ENCODE measurements around the gene GPR62. TPM values are rescaled to one million over a fixed set of nuclear protein-coding genes. Genes with fewer than 3 reads are reported as not detected.
"Not testable (repeated sequence)": the region's sequence is repeated elsewhere in the genome, so short reads cannot be mapped to it uniquely, and the experiment has no call there.

The GPR62 gene
- total RNA-seq, 2 donors from 2014 or later, result not detected

GRCh38 chr3:51986010-51986947 is 31.1 kb downstream of the GPR62 start:
- Histone ChIP-seq H3K9me3 (no peaks in the 10 kb centered on the region), H3K9ac (ENCODE audit: low read depth in 2 of 2, low read length in 2 of 2) (peak overlapping the region in 1 of 2 donors; percentile 58), H3K27ac (peak overlapping the region; percentile 44), H3K27me3 (no peaks in the 10 kb centered on the region), H3K36me3 (no peaks in the 10 kb centered on the region), H3K4me1 (peaks cover 13% of the 10 kb centered on the region), H3K4me3 (no peak overlapping the region)
- intact Hi-C loops (cut with DNase I), result no loop called here
- DNase-seq, result peak; percentile 76
- TF ChIP-seq CTCF (IDR thresholded peaks at IDR 0.05), result no peak

- intact Hi-C loops (cut with DNase I), result no loop called here
- H3K4me3 ChIP-seq, result no peak overlapping the region
- H3K4me1 ChIP-seq, result peaks cover 8% of the 10 kb centered on the region
- H3K9me3 ChIP-seq, result no peaks in the 10 kb centered on the region
- H3K9ac ChIP-seq (ENCODE audit: low read depth in 2 of 2, low read length in 2 of 2), result no peak overlapping the region
- no peak for DNase-seq
- H3K36me3 ChIP-seq, result no peaks in the 10 kb centered on the region
- TF ChIP-seq CTCF (IDR thresholded peaks at IDR 0.05), result no peak
- H3K27me3 ChIP-seq, result no peaks in the 10 kb centered on the region
- no peak overlapping the region for H3K27ac ChIP-seq
Observed at GRCh38 chr3:51987568-51987967, 32.4 kb downstream of the GPR62 start.

- no peaks in the 10 kb centered on the region for H3K9me3 ChIP-seq
- H3K27ac ChIP-seq, result no peak overlapping the region
- no peaks in the 10 kb centered on the region for H3K27me3 ChIP-seq
- no peak overlapping the region for H3K4me3 ChIP-seq
- H3K36me3 ChIP-seq, result no peaks in the 10 kb centered on the region
- no peak for TF ChIP-seq CTCF (IDR thresholded peaks at IDR 0.05)
- H3K4me1 ChIP-seq, result peaks cover 8% of the 10 kb centered on the region
- peak overlapping the region in 1 of 2 donors; percentile 7 for H3K9ac ChIP-seq (ENCODE audit: low read depth in 2 of 2, low read length in 2 of 2)
- DNase-seq, result no peak
- intact Hi-C loops (cut with DNase I), result no loop called here
Observed at GRCh38 chr3:51988286-51989146, 33.3 kb downstream of the GPR62 start.

- H3K4me1 ChIP-seq; intact Hi-C loops (cut with DNase I); H3K9me3 ChIP-seq; H3K36me3 ChIP-seq; H3K27ac ChIP-seq; DNase-seq; H3K27me3 ChIP-seq; H3K9ac ChIP-seq (ENCODE audit: low read depth in 2 of 2, low read length in 2 of 2); H3K4me3 ChIP-seq: not testable (repeated sequence)
Observed at GRCh38 chr3:51990501-51990971, 35.4 kb downstream of the GPR62 start.

- Histone ChIP-seq H3K9ac (ENCODE audit: low read depth in 2 of 2, low read length in 2 of 2) (peak overlapping the region; percentile 20 to 46), H3K9me3 (no peaks in the 10 kb centered on the region), H3K36me3 (peaks cover 9% of the 10 kb centered on the region), H3K27me3 (no peaks in the 10 kb centered on the region), H3K4me1 (peaks cover 6% of the 10 kb centered on the region), H3K27ac (no peak overlapping the region), H3K4me3 (no peak overlapping the region)
- TF ChIP-seq CTCF (IDR thresholded peaks at IDR 0.05), result no peak
- intact Hi-C loops (cut with DNase I), result no loop called here
- DNase-seq, result no peak
Observed at GRCh38 chr3:51992017-51992682, 37.0 kb downstream of the GPR62 start.

- DNase-seq; H3K36me3 ChIP-seq; H3K27me3 ChIP-seq; H3K4me1 ChIP-seq; H3K9me3 ChIP-seq; H3K9ac ChIP-seq (ENCODE audit: low read depth in 2 of 2, low read length in 2 of 2); H3K27ac ChIP-seq; intact Hi-C loops (cut with DNase I); H3K4me3 ChIP-seq: not testable (repeated sequence)
Observed at GRCh38 chr3:51993657-51994056, 38.5 kb downstream of the GPR62 start.

Measured in colonic mucosa (tissue), 4 donors.